Left ventricle myocardium inferior (tissue), 1 donor: ENCODE results near the gene OR52N1. TPM values are rescaled to one million over a fixed set of nuclear protein-coding genes. Genes with fewer than 3 reads are reported as not detected.

Experiments
- DNase-seq: peaks from one replicate; pipeline ENCODE4 v3.0.0-alpha.2; 2020
- H3K27ac ChIP-seq: fragments of 200-600 bp; replicated peaks from 2 replicates; pipeline ENCODE4 v1.8.0; 2021
- H3K27me3 ChIP-seq: fragments of 200-600 bp; 2 replicates; pipeline ENCODE4 v1.8.0; 2021; ENCODE audit warnings: low read depth
- H3K36me3 ChIP-seq: fragments of 200-600 bp; 2 replicates; pipeline ENCODE4 v1.8.0; 2021
- H3K4me1 ChIP-seq: fragments of 200-600 bp; 2 replicates; pipeline ENCODE4 v1.8.0; 2021
- H3K4me3 ChIP-seq: fragments of 200-600 bp; 2 replicates; pipeline ENCODE4 v1.8.0; 2021; ENCODE audit warnings: mild to moderate bottlenecking, moderate library complexity
- H3K9me3 ChIP-seq: fragments of 200-600 bp; replicated peaks from 2 replicates; pipeline ENCODE4 v1.8.0; 2021
- CTCF ChIP-seq: fragments of 200-600 bp; IDR thresholded peaks from 2 replicates; pipeline ENCODE4 v1.8.0; 2021; ENCODE audit warnings: antibody characterized with exemption, mild to moderate bottlenecking, borderline replicate concordance
- intact Hi-C: fragments of 100-400 bp; cut with micrococcal nuclease; formaldehyde crosslinking; loops from one replicate; pipeline ENCODE4 v1.11.0; 2022
- total RNA-seq: library from RNA; stranded (reverse); fragmentation: NEBNext Ultra II Directional; extraction: Animal tissue kit (Norgen Biotek cat#: 25700); gene quantifications from one replicate; pipeline ENCODE4 v1.2.1, GENCODE V29; 2021
- donor health status: DM: no; HTN: yes; CAD: no; lungs with severe emphysema.

OR52N1 gene
- total RNA-seq, 1 donor from 2014 or later: not detected

DNA sequence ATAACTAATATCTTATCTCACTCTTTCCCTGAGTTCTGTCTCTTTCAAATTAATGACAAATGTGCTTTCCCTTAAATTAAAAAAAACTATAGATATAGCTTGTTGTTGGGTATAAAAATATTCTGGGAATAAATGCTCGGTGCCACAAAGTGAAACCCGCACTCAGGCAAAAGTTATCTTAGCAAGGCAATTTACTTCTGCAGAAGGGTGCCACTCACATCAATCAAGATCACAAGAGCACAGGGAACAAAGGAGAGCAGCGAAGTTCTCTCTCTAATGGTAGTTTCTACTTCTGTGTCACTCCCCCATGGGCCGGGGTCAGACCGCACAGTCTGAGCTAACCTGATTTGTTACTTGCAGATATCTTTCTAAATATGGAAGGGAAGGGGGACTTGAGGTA is 12.9 kb upstream of the OR52N1 start:
- TF ChIP-seq CTCF: no peak
- Histone ChIP-seq H3K27ac (no peak overlapping the region), H3K4me1 (peaks cover 9% of the 10 kb centered on the region), H3K27me3 (peaks cover 5% of the 10 kb centered on the region), H3K9me3 (peaks cover 10% of the 10 kb centered on the region), H3K36me3 (no peaks in the 10 kb centered on the region), H3K4me3 (no peak overlapping the region)
- DNase-seq: no peak
- intact Hi-C loops: no loop called here

DNA sequence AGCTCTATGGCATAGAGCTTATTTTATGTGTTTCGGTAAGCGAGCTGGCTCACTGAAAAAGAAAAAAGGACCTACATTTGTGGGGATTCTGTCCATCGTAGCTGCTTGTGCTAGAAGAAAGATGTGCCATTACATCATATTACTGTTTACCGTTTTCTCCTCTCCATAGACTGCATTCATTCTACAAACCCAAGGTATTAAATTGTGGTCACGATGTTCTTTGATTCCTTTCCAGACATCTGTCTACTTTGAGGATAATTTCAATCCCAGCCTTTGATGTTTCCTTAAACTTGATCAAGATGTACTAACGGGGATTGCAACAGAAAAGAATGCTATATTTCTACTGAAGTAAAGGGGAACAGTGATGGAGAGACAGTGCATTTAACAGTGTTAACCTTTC is 5.5 kb upstream of the OR52N1 start:
- H3K4me1 ChIP-seq: no peaks in the 10 kb centered on the region

DNA sequence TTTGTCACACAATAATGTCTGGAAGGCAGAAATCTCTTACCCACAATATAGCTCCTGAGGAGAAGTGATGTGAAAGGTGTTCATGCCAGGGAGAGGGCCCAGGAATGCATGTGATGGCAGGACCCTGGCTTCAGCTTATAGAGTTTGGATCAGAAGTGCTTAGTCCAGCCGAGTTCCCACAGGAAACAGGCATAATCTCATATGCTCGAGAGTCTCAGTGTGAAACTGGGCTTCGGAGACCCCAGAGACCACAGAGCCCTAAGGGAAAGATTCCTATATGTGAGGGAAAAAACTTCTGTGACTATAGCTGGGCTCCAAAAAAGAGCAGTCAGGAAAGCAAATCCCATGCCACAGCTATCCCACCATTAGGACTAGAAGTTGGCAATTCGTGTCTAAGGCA is 7.8 kb downstream of the OR52N1 start, which contains the start of gene OR52N5:
Gene OR52N5 (minus strand): TSS at position 101 of the 400 bp plus-strand sequence. CDS start 4,721 bp downstream, outside the sequence.
- no peaks in the 10 kb centered on the region for H3K27me3 ChIP-seq
- H3K4me1 ChIP-seq: no peaks in the 10 kb centered on the region
- H3K4me3 ChIP-seq: no peak within 1 kb of the TSS
- no peak for TF ChIP-seq CTCF
- no peaks in the 10 kb centered on the region for H3K36me3 ChIP-seq
- no peak for DNase-seq
- intact Hi-C loops: no loop called here
- no peak within 1 kb of the TSS for H3K27ac ChIP-seq
- no peaks in the 10 kb centered on the region for H3K9me3 ChIP-seq

More for the DNA sequence above, 5.5 kb upstream of the OR52N1 start:
- H3K27me3 ChIP-seq: no peaks in the 10 kb centered on the region
- DNase-seq: no peak
- peaks cover 19% of the 10 kb centered on the region for H3K9me3 ChIP-seq
- intact Hi-C loops: no loop called here
- no peak for TF ChIP-seq CTCF
- no peak overlapping the region for H3K27ac ChIP-seq
- H3K4me3 ChIP-seq: no peak overlapping the region
- no peaks in the 10 kb centered on the region for H3K36me3 ChIP-seq

DNA sequence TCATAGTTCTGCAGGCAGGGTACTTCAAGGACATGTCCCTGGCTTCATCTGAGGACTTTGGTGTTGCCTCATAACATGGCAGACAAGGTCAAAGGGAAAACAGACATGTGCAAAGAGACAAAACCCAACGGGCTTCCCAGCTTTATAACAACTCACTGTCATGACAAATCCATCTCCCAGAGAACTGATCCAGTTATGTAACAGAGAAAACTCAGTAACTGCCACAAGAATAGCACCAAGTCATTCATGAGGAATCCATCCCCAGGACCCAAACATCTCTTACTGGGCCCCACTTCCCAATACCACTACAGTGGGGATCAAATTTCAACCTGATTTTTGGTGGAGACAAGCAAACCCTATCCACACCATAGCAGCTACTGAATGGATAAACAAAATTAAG is 24.0 kb downstream of the OR52N1 start:
- H3K27me3 ChIP-seq: no peaks in the 10 kb centered on the region
- intact Hi-C loops: no loop called here
- no peak overlapping the region for H3K4me3 ChIP-seq
- H3K36me3 ChIP-seq: no peaks in the 10 kb centered on the region
- H3K4me1 ChIP-seq: no peaks in the 10 kb centered on the region
- DNase-seq: no peak
- no peak overlapping the region for H3K27ac ChIP-seq
- H3K9me3 ChIP-seq: no peaks in the 10 kb centered on the region
- no peak for TF ChIP-seq CTCF

DNA sequence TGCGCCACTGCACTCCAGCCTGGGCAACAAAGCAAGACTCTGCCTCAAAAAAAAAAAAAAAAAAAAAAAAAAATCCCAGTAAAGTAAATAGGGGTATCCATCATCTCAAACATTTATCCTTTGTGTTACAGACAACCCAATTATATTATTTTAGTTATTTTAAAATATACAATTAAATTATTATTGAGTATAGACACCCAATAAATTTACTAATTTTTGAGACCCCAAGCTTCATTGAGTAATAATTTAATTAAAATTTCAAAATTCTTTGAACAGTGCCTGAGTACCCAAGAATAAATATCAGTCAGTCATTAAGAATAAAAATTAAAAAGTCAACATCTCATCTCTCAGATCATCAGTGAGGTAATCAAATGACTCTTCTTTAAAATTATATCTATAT is 37.1 kb downstream of the OR52N1 start, which contains the start of gene OR52N4:
Gene OR52N4 (plus strand): TSS at position 301 of the 400 bp plus-strand sequence. CDS start 498 bp downstream, outside the sequence.
- Histone ChIP-seq H3K4me1 (no peaks in the 10 kb centered on the region), H3K27ac (no peak within 1 kb of the TSS), H3K9me3 (no peaks in the 10 kb centered on the region), H3K4me3 (no peak within 1 kb of the TSS), H3K36me3 (no peaks in the 10 kb centered on the region), H3K27me3 (no peaks in the 10 kb centered on the region)
- TF ChIP-seq CTCF: no peak
- no peak for DNase-seq
- intact Hi-C loops: no loop called here

DNA sequence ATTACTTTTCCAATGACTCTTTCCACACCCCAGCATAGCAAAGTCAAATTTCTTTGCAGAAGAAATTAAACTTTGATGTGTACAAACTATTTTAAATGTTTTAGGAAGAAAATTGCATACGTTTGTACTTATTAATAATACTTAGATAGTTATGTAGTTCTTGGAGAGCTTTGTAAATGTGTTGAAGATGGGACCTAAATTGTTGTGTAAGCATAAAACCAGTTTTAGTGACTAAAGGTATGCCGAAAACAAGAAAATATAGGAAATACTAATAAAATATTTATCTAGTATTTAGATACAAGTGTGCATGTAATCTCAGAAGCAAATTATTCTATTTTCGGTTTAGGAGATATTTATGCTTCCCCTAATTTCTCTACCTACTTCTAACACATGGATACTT is 41.2 kb downstream of the OR52N1 start:
- no peak for TF ChIP-seq CTCF
- peaks cover 6% of the 10 kb centered on the region for H3K9me3 ChIP-seq
- no peaks in the 10 kb centered on the region for H3K4me1 ChIP-seq
- no peaks in the 10 kb centered on the region for H3K27me3 ChIP-seq
- no peak overlapping the region for H3K4me3 ChIP-seq
- DNase-seq: no peak
- H3K36me3 ChIP-seq: no peaks in the 10 kb centered on the region
- intact Hi-C loops: no loop called here
- H3K27ac ChIP-seq: no peak overlapping the region
